HG02840 (cell line): ENCODE data around the gene ISG15.

Source experiments
- ATAC-seq: cut with Tn5 transposase; IDR thresholded peaks from one replicate; pipeline ENCODE4 v1.9.1; 2021; ENCODE audit warnings: mild to moderate bottlenecking, moderate library complexity, moderate number of reproducible peaks; ENCODE audit not compliant: unreplicated experiment, low FRiP score

Gene ISG15

DNA sequence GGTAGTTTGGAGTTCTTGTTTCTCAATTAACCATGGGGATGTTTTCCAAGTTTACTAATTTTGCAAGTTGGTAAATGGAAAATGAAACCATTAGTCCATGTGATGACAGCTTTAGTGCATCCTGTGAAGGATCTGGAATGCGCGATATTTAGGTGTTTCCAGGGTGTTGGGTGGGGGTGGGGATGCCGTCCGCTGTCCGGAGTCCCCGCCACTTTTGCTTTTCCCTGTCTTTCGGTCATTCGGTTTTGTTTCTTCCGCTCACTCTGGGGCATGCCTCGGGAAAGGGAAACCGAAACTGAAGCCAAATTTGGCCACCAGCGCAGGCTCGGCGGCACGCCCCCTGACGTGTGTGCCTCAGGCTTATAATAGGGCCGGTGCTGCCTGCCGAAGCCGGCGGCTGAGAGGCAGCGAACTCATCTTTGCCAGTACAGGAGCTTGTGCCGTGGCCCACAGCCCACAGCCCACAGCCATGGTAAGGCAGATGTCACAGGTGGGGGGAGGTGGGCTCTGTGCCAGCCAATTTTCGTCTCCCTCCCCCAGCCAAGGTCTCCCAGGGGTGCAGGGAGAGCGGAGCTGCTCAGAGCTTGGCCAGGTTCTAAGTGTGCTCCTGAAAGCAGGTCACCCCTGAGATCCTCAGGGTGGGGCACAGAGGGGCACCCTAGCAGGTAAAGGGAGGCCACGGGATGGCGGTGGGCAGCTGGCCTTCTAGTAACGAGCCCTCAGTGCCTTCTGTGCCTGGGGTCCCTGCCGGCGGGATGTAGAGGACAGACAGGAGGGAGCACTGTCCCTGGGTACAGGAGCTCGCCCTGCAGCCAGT, at the start of gene ISG15:
Gene ISG15, plus strand, starts transcription at position 393 of the 817 bp plus-strand sequence. Its CDS starts 77 bp downstream, at position 470.
- ATAC-seq = peak; percentile 81

DNA sequence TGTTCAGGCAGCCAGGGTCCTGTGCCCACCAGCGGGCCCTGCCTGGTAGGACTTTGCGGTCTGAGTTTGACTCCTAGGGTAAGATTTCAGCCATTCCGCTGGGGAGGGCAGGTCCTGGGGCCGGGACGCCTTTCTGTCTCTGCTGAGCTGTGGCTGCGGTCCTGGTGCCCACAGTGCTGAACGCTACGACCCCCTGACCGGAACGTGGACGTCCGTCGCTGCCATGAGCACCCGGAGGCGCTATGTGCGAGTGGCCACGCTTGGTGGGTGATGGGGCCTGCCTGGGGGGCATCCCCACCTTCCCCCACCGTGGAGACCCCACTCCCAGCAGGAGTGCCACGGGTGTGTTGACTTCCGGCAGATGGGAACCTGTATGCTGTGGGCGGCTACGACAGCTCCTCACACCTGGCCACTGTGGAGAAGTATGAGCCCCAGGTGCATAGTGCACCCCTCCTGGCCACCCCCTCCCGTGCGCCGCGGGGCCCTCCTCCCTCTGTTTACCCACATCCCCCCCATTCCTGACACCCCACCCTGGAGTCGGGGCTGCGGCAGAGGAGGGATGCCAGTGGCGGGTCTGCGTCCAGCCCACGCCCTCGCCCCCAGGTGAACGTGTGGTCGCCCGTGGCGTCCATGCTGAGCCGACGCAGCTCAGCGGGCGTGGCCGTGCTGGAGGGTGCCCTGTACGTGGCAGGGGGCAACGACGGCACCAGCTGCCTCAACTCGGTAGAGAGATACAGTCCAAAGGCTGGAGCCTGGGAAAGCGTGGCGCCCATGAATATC, 49.4 kb upstream of the ISG15 start:
- ATAC-seq = no peak

DNA sequence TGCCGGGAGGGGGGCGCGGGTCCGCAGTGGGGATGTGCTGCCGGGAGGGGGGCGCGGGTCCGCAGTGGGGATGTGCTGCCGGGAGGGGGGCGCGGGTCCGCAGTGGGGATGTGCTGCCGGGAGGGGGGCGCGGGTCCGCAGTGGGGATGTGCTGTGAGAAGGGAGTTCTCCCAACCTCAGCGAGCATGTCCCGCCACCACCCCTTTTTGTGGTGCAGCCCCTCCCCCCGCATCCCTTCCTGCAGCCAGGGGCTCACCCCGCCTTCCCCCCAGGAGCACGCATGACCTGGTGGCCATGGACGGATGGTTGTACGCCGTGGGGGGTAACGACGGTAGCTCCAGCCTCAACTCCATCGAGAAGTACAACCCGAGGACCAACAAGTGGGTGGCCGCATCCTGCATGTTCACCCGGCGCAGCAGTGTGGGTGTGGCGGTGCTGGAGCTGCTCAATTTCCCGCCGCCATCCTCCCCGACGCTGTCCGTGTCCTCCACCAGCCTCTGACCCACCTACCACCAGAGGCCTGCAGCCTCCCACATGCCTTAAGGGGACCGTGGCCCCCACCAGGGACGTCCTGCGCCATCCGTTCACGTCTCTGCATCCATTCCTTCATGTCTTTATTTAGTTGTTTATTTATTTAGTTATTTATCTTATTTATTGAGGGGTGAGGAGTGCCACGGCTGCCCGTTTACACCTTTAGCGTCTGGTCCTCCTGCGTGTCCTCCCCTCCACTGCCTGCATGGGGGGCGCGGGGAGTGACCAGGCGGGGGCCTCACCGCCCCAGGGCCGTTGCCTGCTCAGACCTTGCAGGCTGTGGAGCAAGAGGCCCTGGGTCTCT, 48.4 kb upstream of the ISG15 start:
- no peak for ATAC-seq

DNA sequence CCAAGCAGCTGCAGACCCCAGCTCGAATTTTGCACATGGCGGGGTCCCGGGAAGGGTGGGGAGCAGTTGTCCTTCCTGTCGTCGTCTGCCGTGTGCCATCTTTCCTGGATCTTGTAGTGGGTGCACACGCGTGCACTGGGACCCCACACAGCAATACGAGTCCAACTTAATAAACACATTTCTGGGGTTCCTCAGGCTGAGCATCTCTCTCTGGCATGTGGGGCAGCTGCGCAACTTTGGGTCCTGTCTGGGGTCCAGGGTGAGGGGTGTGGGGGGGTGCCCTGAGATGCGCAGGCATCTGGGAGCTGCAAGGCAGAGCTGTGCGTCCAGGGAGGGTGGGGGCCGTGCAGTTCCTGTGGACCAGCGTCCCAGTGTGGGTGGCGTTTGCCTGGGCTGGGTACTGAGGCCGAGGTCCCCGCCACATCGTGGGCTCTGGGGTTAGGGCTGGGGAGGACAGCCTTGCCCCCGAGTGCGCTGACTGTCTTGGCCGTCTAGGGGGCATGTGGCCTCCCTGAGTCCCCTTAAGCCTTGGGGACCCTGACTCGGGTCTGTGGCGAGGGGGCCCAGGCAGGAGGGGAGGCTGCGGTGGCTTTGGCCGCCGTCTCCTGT, 47.7 kb upstream of the ISG15 start:
- ATAC-seq = no peak

DNA sequence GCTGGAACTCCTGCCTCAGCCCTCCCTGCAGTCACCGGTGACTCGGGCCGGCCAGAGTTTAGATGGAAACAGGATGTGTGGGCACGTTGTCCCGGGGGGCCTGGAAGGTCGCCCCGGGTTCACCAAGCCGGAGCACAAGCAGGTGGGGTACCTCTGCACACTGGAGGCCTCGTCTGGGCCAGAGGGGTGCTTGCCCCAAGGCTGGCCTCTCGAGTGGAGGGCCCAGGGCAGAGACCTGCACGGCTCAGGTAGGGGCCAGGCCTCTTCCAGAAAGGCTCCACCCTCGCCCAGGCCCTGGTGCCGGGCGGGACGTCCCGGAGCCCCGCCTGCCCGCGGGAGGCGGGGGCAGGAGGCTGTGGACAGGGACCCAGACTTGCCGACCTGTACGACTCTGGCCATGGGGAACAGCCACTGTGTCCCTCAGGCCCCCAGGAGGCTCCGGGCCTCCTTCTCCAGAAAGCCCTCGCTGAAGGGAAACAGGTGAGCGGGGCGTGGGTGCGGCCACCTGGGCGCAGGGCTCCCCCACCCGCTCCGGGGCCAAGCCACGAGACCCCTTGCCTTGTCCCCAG, 47.1 kb upstream of the ISG15 start, which contains the start of gene PLEKHN1:
Gene PLEKHN1, plus strand, starts transcription at position 348 of the 569 bp plus-strand sequence. Its CDS starts 50 bp downstream, at position 398.
- no peak for ATAC-seq

DNA sequence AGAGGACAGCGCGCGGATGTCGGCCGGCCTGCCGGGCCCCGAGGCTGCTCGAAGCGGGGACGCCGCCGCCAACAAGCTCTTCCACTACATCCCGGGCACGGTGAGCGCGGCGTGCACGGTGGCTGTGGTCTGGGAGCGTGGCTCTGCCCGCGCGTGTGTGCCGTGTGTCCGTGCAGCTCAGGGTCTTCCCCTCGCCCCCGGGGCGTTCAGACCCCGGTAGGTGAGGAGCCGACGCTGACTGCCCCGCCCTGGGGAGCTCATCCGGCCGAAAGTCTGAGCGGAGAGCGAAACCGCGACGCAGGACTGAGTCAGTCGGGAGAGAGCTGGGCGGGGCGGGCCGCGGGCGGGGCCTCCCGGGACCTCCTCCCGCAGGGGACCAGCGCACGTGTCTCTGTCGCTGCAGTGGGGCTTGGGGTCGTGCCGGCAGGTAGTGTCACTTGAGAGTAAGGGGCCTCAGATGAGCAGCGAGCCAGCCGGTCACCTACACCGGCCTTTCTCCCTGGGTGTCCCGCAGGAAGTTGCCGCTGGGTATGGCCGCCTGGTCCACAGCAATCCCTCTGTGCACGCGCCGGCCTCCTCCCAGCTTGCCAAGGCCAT, 46.5 kb upstream of the ISG15 start:
- ATAC-seq = no peak

DNA sequence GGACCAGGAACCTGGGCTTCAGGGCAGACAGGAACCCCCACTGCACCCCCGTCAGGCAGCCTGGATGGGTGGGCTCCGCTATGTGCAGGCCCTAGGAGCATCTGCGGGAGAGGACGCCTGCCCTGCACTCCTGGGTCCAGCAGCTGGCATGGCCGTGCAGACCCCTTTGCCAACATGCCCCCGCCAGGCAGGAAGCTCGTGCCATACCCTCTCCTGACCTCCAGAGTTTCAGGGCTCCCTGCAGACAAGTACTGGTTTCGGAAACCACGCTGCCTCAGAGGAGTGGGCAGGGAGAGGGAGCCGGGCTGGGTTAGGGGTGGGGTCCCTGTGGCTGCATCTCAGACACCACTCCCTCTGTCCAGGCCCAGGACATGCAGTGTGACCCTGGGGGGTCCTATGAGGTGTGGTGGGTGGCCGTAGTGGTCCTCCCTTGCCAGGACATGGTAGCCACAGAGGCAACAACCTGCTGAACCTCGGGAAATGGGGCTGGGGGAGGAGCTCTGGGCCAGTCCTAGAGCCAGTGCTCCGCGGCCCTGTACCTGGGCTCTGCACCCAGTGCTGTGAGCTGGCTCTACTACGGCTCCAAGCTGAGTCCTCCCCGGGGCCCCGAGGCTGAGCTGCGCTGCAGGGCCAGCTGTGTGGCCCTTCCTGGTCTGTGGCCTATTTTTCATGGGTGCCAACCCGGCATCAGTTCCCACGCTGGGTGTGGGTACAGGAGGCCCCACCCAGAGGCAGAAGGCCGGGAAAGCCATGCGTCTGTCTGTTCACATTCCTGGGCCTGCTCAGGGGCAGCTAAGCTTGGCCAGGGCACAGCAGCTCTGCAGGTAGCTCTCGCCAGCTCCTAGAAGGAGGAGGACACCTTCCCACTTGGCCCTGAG, 45.6 kb upstream of the ISG15 start:
- no peak for ATAC-seq

DNA sequence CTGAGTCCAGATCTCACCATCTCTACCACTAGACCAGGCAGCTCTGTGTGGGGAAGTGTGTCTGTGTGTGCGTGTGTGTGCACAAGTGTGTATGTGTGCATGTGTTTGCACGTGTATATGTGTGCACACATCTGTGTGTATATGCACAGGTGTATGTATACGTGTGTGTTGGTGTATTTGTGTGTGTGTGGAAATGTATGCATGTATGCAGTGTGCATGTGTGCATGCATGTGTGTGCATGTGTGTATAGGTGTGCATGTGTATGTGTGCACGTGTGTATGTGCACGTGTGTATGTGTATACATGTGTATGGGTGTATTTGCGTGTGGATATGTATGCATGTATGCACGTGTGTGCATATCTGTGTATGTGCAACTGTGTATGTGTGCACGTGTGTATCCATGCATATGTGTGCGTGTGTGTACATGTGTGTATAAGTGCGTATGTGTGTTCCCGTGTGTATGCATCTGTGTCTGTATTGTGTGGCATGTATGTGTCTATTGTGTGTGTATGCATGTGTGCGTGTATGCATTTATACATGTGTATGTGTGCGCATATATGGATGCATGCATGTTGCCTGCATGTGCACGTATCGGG, 43.9 kb upstream of the ISG15 start:
- ATAC-seq = no peak

DNA sequence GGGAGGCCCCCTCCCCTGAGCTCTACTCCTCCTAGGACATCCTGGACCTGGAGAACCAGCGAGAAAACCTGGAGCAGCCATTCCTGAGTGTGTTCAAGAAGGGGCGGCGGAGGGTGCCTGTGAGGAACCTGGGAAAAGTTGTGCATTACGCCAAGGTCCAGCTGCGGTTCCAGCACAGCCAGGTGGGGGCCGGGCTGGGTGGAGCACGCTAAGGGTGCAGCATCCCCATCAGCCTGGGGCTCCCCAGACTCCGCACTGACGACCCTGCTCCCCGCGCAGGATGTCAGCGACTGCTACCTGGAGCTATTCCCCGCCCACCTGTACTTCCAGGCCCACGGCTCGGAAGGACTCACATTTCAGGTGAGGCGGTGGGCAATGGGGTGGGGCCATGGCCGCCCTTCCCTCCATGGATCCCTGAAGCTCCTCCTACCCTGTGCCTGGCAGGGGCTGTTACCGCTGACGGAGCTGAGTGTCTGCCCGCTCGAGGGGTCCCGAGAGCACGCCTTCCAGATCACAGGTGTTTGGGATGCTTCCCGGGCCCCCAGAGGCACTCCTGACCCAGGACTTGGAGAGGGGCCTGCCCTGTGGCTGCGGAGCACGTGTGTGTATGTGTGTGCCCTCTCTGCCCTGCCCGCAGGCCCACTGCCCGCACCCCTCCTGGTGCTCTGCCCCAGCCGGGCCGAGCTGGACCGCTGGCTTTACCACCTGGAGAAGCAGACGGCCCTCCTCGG, 42.9 kb upstream of the ISG15 start:
- no peak for ATAC-seq

DNA sequence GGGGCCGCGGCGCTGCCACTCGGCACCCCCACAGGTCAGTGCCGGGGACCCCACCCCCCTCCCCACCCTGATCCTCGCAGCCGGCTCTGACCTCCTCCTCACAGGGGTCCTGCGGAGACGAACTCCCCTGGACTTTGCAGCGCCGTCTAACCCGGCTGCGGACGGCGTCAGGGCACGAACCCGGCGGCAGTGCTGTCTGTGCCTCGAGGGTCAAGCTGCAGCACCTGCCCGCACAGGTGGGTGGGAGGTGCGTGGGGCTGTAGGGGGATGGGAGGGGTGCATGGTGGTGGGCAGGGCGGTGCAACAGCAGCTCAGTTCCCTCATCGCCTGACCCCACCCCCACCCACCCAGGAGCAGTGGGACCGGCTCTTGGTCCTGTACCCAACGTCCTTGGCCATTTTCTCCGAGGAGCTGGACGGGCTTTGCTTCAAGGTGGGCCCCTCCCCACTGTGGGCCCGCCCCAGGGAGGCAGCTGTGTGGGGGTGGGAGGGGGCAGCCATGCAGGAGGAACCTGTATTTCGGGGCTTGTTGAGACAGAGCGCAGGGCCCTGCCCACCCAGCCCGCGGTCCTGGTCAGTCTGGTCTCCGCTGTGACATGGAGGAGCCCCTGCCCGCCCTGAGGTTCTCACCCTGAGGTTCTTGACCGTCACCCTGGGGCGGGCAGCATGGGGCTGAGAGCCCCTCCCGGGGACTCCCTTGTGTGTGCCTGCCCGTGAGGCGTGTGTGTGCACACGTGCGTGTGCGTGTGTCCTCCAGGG, 42.1 kb upstream of the ISG15 start:
- no peak for ATAC-seq

DNA sequence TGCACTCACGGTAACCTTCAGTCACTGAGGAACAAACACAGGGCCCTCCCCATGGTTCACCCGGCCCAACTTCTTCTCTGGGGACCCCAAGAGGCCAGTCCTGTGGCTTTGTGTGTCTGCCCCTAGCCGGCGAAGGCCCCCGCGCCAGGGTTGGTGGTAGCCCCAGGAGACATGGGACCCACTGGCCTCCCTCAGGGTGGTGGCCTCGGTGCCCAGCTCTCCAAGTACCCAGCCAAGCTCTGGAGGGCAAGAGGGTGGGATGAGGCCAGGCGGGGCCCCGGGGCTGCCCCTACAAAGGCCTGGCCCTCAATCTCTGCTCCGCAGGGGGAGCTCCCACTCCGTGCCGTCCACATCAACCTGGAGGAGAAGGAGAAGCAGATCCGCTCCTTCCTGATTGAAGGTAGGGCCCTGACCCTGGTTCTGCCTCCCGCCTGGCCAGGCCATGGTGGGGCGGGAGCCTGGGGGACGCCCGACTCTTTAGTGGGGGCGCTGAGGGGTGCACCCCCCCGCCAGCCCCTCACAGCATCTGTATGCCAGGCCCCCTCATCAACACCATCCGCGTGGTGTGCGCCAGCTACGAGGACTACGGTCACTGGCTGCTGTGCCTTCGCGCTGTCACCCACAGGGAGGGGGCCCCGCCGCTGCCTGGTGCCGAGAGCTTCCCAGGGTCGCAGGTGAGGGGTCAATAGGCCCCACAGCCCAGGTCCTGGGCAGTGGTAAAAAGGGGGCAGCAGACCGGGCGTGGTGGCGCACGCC, 41.4 kb upstream of the ISG15 start:
- no peak for ATAC-seq

DNA sequence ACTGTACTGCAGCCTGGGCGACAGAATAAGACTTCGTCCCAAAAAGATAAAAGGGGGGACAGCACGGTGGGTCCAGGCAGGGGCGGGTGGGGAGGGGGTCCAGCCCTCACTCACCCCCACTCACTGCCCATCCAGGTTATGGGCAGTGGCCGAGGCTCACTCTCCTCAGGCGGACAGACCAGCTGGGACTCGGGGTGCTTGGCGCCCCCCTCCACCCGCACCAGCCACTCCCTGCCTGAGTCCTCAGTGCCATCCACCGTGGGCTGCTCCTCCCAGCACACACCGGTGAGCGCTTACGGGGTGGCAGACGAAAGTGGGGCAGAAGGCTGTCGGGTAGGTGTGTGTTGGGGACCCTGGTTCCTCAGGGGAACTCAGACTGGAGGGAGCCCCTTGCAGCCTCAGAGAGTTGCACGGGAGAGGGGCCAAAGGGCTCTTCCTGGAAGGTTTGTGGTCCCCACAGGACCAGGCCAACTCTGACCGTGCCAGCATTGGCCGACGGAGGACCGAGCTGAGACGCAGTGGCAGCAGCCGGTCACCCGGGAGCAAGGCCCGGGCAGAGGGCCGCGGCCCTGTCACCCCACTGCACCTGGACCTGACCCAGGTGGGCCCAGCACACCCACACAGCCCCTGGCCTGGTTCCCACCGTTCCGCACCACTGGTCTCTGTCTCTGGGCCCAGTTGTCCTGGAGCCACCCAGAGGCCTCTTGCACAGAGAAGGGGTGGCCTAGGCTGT, 40.4 kb upstream of the ISG15 start:
- ATAC-seq = no peak

DNA sequence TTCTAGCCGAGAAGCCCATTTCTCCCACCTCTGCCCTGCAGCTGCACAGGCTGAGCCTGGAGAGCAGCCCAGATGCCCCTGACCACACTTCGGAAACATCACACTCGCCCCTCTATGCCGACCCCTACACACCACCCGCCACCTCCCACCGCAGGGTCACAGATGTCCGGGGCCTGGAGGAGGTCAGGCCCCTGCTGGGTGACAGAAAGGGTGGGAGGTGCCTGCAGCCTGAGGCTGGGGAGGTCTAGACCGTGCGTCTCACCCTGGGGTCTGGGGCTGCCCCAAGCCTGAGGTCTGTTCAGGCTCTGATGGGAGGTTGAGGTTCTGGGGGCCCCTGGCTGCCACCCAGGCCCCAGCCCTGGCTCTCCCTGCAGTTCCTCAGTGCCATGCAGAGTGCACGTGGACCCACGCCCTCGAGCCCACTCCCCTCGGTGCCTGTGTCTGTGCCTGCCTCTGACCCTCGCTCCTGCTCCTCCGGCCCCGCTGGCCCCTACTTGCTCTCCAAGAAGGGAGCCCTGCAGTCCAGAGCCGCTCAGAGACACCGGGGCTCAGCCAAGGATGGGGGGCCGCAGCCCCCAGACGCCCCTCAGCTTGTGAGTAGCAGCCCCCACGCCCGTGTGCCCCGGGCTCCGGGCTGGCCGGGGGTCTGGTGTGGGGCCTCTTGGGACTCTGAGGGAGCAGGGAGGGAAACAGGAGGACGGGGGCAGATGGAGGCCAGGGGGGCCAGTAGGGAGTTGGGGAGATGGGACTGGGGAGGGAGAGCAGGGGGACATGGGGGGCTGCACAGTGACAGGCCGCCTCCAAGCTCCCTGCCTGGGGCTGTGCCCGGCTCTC, 39.6 kb upstream of the ISG15 start:
- ATAC-seq = no peak

DNA sequence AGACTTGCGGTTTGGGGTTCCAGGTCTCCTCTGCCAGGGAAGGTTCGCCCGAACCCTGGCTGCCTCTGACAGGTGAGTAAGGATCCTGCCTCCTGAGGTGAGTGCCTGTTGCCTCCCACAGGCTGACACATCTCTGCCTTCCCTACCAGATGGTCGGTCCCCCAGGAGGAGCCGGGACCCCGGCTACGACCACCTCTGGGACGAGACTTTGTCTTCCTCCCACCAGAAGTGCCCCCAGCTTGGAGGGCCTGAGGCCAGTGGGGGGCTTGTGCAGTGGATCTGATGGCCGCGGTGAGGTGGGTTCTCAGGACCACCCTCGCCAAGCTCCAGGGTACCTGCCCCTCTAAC, 39.0 kb upstream of the ISG15 start:
- ATAC-seq = no peak
